Measurements from ENCODE around the gene CDC42SE2.

- TF ChIP-seq CTCF (IDR thresholded peaks at IDR 0.05) (no peak), POLR2A (IDR thresholded peaks at IDR 0.05) (no peak)
Measured at GRCh38 chr5:131268758-131269370, 5.0 kb downstream of the CDC42SE2 start.

Measured in adrenal gland (tissue), 5 donors.